Left ventricle myocardium inferior (tissue), 1 donor: ENCODE measurements around the gene CDRT15L2. TPM values are rescaled to one million over a fixed set of nuclear protein-coding genes. Genes with fewer than 3 reads are reported as not detected.
"Not testable (repeated sequence)": the region's sequence is repeated elsewhere in the genome, so short reads cannot be mapped to it uniquely, and the experiment has no call there.

Experiments used
- DNase-seq: peaks from one replicate; pipeline ENCODE4 v3.0.0-alpha.2; 2020
- H3K27ac ChIP-seq: fragments of 200-600 bp; replicated peaks from 2 replicates; pipeline ENCODE4 v1.8.0; 2021
- H3K27me3 ChIP-seq: fragments of 200-600 bp; 2 replicates; pipeline ENCODE4 v1.8.0; 2021; ENCODE audit warnings: low read depth
- H3K36me3 ChIP-seq: fragments of 200-600 bp; 2 replicates; pipeline ENCODE4 v1.8.0; 2021
- H3K4me1 ChIP-seq: fragments of 200-600 bp; 2 replicates; pipeline ENCODE4 v1.8.0; 2021
- H3K4me3 ChIP-seq: fragments of 200-600 bp; 2 replicates; pipeline ENCODE4 v1.8.0; 2021; ENCODE audit warnings: mild to moderate bottlenecking, moderate library complexity
- H3K9me3 ChIP-seq: fragments of 200-600 bp; replicated peaks from 2 replicates; pipeline ENCODE4 v1.8.0; 2021
- CTCF ChIP-seq: fragments of 200-600 bp; IDR thresholded peaks from 2 replicates; pipeline ENCODE4 v1.8.0; 2021; ENCODE audit warnings: antibody characterized with exemption, mild to moderate bottlenecking, borderline replicate concordance
- intact Hi-C: fragments of 100-400 bp; cut with micrococcal nuclease; formaldehyde crosslinking; loops from one replicate; pipeline ENCODE4 v1.11.0; 2022
- total RNA-seq: library from RNA; stranded (reverse); fragmentation: NEBNext Ultra II Directional; extraction: Animal tissue kit (Norgen Biotek cat#: 25700); gene quantifications from one replicate; pipeline ENCODE4 v1.2.1, GENCODE V29; 2021
- donor health status: DM: no; HTN: yes; CAD: no; lungs with severe emphysema.

The CDRT15L2 gene
- total RNA-seq, 1 donor from 2014 or later: not detected

DNA sequence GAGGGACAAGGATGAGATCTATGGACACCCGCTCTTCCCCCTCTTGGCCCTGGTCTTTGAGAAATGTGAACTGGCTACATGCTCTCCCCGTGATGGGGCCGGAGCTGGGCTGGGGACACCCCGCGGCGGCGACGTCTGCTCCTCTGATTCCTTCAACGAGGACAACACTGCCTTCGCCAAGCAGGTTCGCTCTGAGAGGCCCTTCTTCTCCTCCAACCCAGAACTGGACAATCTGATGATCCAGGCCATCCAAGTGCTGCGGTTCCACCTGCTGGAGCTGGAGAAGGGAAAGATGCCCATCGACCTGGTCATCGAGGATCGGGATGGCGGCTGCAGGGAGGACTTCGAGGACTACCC is 9.9 kb downstream of the CDRT15L2 start:
- H3K4me3 ChIP-seq: peak overlapping the region; percentile 50
- not testable (repeated sequence) for DNase-seq

GRCh38 chr17:20591040-20591439 is 11.5 kb downstream of the CDRT15L2 start:
- H3K36me3 ChIP-seq, H3K9me3 ChIP-seq, H3K27ac ChIP-seq, H3K4me1 ChIP-seq, H3K4me3 ChIP-seq, intact Hi-C loops, DNase-seq: not testable (repeated sequence)
- peaks cover 27% of the 10 kb centered on the region for H3K27me3 ChIP-seq

More for the DNA sequence above, 9.9 kb downstream of the CDRT15L2 start:
- H3K27ac ChIP-seq, H3K36me3 ChIP-seq, intact Hi-C loops, H3K4me1 ChIP-seq, H3K9me3 ChIP-seq: not testable (repeated sequence)
- peaks cover 27% of the 10 kb centered on the region for H3K27me3 ChIP-seq

- DNase-seq, intact Hi-C loops, H3K36me3 ChIP-seq, H3K27me3 ChIP-seq, H3K4me3 ChIP-seq, H3K27ac ChIP-seq, H3K9me3 ChIP-seq, H3K4me1 ChIP-seq: not testable (repeated sequence)
Measured at GRCh38 chr17:20605568-20605967, 26.0 kb downstream of the CDRT15L2 start.

GRCh38 chr17:20609490-20609889 is 30.0 kb downstream of the CDRT15L2 start:
- DNase-seq, H3K4me1 ChIP-seq, H3K4me3 ChIP-seq, H3K9me3 ChIP-seq, H3K27ac ChIP-seq, intact Hi-C loops, H3K36me3 ChIP-seq, H3K27me3 ChIP-seq: not testable (repeated sequence)

- no peak for TF ChIP-seq CTCF
- H3K9me3 ChIP-seq: no peaks in the 10 kb centered on the region
Measured at GRCh38 chr17:20611309-20611708, 31.8 kb downstream of the CDRT15L2 start.

GRCh38 chr17:20612635-20613034 is 33.1 kb downstream of the CDRT15L2 start:
- Histone ChIP-seq H3K4me1 (no peaks in the 10 kb centered on the region), H3K4me3 (no peak overlapping the region), H3K9me3 (no peaks in the 10 kb centered on the region), H3K36me3 (no peaks in the 10 kb centered on the region), H3K27ac (no peak overlapping the region), H3K27me3 (peaks cover 7% of the 10 kb centered on the region)
- intact Hi-C loops: no loop called here
- TF ChIP-seq CTCF: no peak
- DNase-seq: no peak

More at GRCh38 chr17:20611309-20611708, 31.8 kb downstream of the CDRT15L2 start:
- Histone ChIP-seq H3K36me3 (no peaks in the 10 kb centered on the region), H3K4me1 (no peaks in the 10 kb centered on the region), H3K4me3 (no peak overlapping the region), H3K27ac (no peak overlapping the region), H3K27me3 (peaks cover 7% of the 10 kb centered on the region)
- intact Hi-C loops: no loop called here
- no peak for DNase-seq

DNA sequence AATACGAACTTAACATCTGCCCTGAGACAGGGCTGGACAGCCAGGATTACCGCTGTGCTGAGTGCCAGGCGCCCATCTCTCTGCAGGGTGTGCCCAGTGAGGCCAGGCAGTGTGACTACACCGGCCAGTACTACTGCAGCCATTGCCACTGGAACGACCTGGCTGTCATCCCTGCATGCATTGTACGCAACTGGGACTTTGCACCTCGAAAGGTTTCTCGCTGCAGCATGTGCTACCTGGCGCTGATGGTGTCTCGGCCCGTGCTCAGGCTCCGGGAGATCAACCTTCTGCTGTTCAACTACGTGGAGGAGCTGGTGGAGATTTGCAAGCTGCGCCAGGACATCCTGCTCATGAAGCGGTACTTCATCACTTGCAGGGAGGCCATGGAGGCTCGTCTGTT is 33.7 kb downstream of the CDRT15L2 start:
- peaks cover 7% of the 10 kb centered on the region for H3K27me3 ChIP-seq
- H3K4me3 ChIP-seq: no peak overlapping the region
- no peak overlapping the region for H3K27ac ChIP-seq
- TF ChIP-seq CTCF: no peak
- H3K36me3 ChIP-seq: no peaks in the 10 kb centered on the region
- no peak for DNase-seq
- no peaks in the 10 kb centered on the region for H3K4me1 ChIP-seq
- intact Hi-C loops: no loop called here
- H3K9me3 ChIP-seq: no peaks in the 10 kb centered on the region

- Histone ChIP-seq H3K36me3 (no peaks in the 10 kb centered on the region), H3K4me3 (no peak overlapping the region), H3K27ac (no peak overlapping the region), H3K9me3 (no peaks in the 10 kb centered on the region), H3K27me3 (peaks cover 7% of the 10 kb centered on the region), H3K4me1 (no peaks in the 10 kb centered on the region)
- DNase-seq: no peak
- TF ChIP-seq CTCF: no peak
- intact Hi-C loops: no loop called here
Measured at GRCh38 chr17:20613905-20614304, 34.4 kb downstream of the CDRT15L2 start.

DNA sequence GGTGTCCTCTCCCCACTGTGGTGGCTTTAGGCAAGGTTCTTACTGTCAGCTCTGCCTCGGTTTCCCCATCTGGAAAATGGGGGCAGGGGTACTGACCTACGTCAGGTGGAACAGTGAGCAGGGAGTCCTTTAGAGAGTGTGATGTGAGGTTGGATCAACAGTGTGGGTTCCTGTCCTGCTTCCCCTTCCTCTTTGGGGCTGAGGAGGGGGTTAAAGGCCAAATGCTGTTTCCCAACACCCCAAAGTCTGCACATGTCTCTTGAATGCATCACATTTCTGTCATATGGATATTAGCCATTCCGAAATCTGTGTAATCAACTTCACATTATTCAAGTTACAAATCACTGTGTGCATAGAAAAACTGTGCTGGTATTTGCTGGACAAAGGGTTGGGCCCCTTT is 35.9 kb downstream of the CDRT15L2 start:
- H3K4me3 ChIP-seq, intact Hi-C loops, H3K27me3 ChIP-seq, DNase-seq, H3K4me1 ChIP-seq, H3K36me3 ChIP-seq, H3K9me3 ChIP-seq, H3K27ac ChIP-seq: not testable (repeated sequence)
